Measurements from ENCODE around the gene MYPOP. TPM values are rescaled to one million over a fixed set of nuclear protein-coding genes. Genes with fewer than 3 reads are reported as not detected.

The MYPOP gene
- total and polyA plus RNA-seq, 10 of the 15 experiments (the other 5 are each of a cell fraction or from before 2014, with no cell fraction given), result 0.47 to 9.4 (median 1.4) TPM

DNA sequence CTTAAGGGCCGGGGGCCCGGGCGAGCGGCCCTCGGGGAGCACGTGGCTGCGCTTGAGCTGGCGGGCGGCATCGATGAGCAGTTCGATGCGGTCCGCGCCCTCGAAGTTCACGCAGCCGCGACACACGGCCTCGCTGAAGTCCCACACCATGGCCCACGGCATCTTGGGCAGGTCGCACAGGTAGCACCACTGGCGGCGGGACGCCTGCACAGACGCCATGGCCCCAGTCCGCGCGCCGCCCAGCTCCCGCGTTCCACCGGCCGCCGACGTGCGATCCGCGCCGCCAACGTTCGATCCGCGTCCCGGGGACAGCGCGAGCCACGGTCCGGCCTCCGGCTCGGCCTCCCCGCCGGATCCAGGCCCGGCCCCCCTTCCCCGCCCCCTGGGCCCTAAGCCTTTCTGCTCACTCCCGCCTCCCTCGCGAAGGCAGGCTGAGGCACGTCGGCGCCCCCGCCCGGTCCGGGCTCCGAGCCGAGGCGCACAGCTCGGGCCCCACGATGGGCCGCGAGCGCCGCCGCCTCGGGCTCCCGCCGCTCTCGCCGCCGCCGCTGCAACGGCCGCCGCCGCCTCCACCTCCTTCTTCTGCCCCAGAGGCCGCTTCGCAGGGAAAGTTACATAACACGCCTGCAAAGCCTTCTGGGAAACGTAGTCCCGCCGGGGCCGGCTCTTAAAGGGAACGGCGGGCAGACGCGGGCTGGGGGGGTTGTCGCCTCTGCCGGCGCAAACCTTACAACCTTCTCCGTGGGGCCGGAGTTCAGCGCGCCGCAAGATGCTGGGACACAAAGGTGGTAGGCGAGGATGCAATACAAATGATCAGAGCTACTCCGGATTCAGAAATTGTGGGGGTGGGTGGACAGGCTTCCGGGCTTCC is 16.6 kb downstream of the MYPOP start, which contains the start of gene IRF2BP1 (continued):
- TF ChIP-seq CHD4 (IDR thresholded peaks at IDR 0.05) (no peak), POLR2AphosphoS2 (IDR thresholded peaks at IDR 0.05; ENCODE audit: low read depth, low read length) (peak; percentile 55; the same call in 1 of the 2 replicates), KLF5 (IDR thresholded peaks at IDR 0.05; ENCODE audit: partially characterized antibody) (no peak), STAT1 (conservative IDR thresholded peaks at IDR 0.05) (no peak; the same call in 1 of the 2 replicates), MTA2 (IDR thresholded peaks at IDR 0.05; ENCODE audit: low read depth) (no peak), ASH2L (IDR thresholded peaks at IDR 0.05; ENCODE audit: borderline replicate concordance, low read depth) (no peak), MXI1 (IDR thresholded peaks at IDR 0.05; ENCODE audit: low read depth, low read length) (no peak; the same call in none of the 2 replicates), SUZ12 (IDR thresholded peaks at IDR 0.05; ENCODE audit: unreplicated experiment) (no peak), ZSCAN29 (IDR thresholded peaks at IDR 0.05) (no peak), ATF7 (IDR thresholded peaks at IDR 0.05; ENCODE audit: low read depth) (no peak), JUNB (IDR thresholded peaks at IDR 0.05) (no peak), HCFC1 (IDR thresholded peaks at IDR 0.05; ENCODE audit: low read length) (peak; percentile 85), BCL11A (IDR thresholded peaks at IDR 0.05; ENCODE audit: low read depth, low read length) (no peak), ZNF274 (IDR thresholded peaks at IDR 0.05; ENCODE audit: insufficient read depth, insufficient read length) (no peak), POLR2A (IDR thresholded peaks at IDR 0.05; ENCODE audit: low read depth, low read length) (peak; percentile 68), PML (IDR thresholded peaks at IDR 0.05; ENCODE audit: low read length) (no peak), RAD21 (IDR thresholded peaks at IDR 0.05; ENCODE audit: insufficient read depth, low read depth, low read length) (no peak), JUND (IDR thresholded peaks at IDR 0.05; ENCODE audit: low read depth, low read length) (no peak), NR2C2 (IDR thresholded peaks at IDR 0.05; ENCODE audit: borderline replicate concordance, control insufficient read depth, insufficient read length, low read depth) (no peak), NR2C1 (IDR thresholded peaks at IDR 0.05) (peak; percentile 37; the same call in 1 of the 2 replicates)
- TF ChIP-seq, protein P1, sequence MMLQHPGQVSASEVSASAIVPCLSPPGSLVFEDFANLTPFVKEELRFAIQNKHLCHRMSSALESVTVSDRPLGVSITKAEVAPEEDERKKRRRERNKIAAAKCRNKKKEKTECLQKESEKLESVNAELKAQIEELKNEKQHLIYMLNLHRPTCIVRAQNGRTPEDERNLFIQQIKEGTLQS (IDR thresholded peaks at IDR 0.05; ENCODE audit: borderline replicate concordance, extremely low read depth, low read depth, low read length), result no peak
- TF ChIP-seq, protein P2, sequence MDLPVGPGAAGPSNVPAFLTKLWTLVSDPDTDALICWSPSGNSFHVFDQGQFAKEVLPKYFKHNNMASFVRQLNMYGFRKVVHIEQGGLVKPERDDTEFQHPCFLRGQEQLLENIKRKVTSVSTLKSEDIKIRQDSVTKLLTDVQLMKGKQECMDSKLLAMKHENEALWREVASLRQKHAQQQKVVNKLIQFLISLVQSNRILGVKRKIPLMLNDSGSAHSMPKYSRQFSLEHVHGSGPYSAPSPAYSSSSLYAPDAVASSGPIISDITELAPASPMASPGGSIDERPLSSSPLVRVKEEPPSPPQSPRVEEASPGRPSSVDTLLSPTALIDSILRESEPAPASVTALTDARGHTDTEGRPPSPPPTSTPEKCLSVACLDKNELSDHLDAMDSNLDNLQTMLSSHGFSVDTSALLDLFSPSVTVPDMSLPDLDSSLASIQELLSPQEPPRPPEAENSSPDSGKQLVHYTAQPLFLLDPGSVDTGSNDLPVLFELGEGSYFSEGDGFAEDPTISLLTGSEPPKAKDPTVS (IDR thresholded peaks at IDR 0.05; ENCODE audit: low read depth, low read length), result no peak
- TF ChIP-seq, protein P3, sequence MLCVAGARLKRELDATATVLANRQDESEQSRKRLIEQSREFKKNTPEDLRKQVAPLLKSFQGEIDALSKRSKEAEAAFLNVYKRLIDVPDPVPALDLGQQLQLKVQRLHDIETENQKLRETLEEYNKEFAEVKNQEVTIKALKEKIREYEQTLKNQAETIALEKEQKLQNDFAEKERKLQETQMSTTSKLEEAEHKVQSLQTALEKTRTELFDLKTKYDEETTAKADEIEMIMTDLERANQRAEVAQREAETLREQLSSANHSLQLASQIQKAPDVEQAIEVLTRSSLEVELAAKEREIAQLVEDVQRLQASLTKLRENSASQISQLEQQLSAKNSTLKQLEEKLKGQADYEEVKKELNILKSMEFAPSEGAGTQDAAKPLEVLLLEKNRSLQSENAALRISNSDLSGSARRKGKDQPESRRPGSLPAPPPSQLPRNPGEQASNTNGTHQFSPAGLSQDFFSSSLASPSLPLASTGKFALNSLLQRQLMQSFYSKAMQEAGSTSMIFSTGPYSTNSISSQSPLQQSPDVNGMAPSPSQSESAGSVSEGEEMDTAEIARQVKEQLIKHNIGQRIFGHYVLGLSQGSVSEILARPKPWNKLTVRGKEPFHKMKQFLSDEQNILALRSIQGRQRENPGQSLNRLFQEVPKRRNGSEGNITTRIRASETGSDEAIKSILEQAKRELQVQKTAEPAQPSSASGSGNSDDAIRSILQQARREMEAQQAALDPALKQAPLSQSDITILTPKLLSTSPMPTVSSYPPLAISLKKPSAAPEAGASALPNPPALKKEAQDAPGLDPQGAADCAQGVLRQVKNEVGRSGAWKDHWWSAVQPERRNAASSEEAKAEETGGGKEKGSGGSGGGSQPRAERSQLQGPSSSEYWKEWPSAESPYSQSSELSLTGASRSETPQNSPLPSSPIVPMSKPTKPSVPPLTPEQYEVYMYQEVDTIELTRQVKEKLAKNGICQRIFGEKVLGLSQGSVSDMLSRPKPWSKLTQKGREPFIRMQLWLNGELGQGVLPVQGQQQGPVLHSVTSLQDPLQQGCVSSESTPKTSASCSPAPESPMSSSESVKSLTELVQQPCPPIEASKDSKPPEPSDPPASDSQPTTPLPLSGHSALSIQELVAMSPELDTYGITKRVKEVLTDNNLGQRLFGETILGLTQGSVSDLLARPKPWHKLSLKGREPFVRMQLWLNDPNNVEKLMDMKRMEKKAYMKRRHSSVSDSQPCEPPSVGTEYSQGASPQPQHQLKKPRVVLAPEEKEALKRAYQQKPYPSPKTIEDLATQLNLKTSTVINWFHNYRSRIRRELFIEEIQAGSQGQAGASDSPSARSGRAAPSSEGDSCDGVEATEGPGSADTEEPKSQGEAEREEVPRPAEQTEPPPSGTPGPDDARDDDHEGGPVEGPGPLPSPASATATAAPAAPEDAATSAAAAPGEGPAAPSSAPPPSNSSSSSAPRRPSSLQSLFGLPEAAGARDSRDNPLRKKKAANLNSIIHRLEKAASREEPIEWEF (IDR thresholded peaks at IDR 0.05; ENCODE audit: insufficient replicate concordance, low read depth, low read length), result no peak
- TF ChIP-seq, protein P4, sequence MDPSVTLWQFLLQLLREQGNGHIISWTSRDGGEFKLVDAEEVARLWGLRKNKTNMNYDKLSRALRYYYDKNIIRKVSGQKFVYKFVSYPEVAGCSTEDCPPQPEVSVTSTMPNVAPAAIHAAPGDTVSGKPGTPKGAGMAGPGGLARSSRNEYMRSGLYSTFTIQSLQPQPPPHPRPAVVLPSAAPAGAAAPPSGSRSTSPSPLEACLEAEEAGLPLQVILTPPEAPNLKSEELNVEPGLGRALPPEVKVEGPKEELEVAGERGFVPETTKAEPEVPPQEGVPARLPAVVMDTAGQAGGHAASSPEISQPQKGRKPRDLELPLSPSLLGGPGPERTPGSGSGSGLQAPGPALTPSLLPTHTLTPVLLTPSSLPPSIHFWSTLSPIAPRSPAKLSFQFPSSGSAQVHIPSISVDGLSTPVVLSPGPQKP (IDR thresholded peaks at IDR 0.05; ENCODE audit: low read depth, low read length), result no peak

Measured in GM12878 (cell line).